ENCODE results near the gene TMCO6.
A peak's percentile ranks its signal among the peaks of the same experiment; 100 is the strongest.
"Not testable (repeated sequence)": the region's sequence is repeated elsewhere in the genome, so short reads cannot be mapped to it uniquely, and the experiment has no call there.

Gene TMCO6

GRCh38 chr5:140635291-140636257, 3.7 kb upstream of the TMCO6 start:
- no peaks in the 10 kb centered on the region for H3K9me3 Mint-ChIP-seq (ENCODE audit: low read depth)
- H3K27ac Mint-ChIP-seq, result no peak overlapping the region
- no peaks in the 10 kb centered on the region for H3K27me3 Mint-ChIP-seq
- H3K4me1 Mint-ChIP-seq (ENCODE audit: low read depth), result peaks cover 42% of the 10 kb centered on the region
- no peaks in the 10 kb centered on the region for H3K36me3 Mint-ChIP-seq
- H3K4me3 Mint-ChIP-seq, result no peak overlapping the region

- no peak overlapping the region for H3K27ac Mint-ChIP-seq
- H3K4me3 Mint-ChIP-seq, result peak overlapping the region; percentile 69
- H3K36me3 Mint-ChIP-seq, result no peaks in the 10 kb centered on the region
- no peaks in the 10 kb centered on the region for H3K27me3 Mint-ChIP-seq
- no peaks in the 10 kb centered on the region for H3K9me3 Mint-ChIP-seq (ENCODE audit: low read depth)
- peaks cover 51% of the 10 kb centered on the region for H3K4me1 Mint-ChIP-seq (ENCODE audit: low read depth)
Measured at GRCh38 chr5:140637371-140638100, 1.7 kb upstream of the TMCO6 start.

GRCh38 chr5:140638898-140639147, 428 bp upstream of the TMCO6 start:
- H3K27ac Mint-ChIP-seq, result peak overlapping the region; percentile 91
- H3K9me3 Mint-ChIP-seq (ENCODE audit: low read depth); H3K36me3 Mint-ChIP-seq; H3K27me3 Mint-ChIP-seq: not testable (repeated sequence)
- H3K4me1 Mint-ChIP-seq (ENCODE audit: low read depth), result peaks cover 44% of the 10 kb centered on the region
- peak overlapping the region; percentile 96 for H3K4me3 Mint-ChIP-seq

GRCh38 chr5:140641716-140642115, 2.5 kb downstream of the TMCO6 start:
- Mint-ChIP-seq H3K4me1 (ENCODE audit: low read depth) (peaks cover 48% of the 10 kb centered on the region), H3K9me3 (ENCODE audit: low read depth) (no peaks in the 10 kb centered on the region), H3K27ac (peak overlapping the region; percentile 34), H3K4me3 (no peak overlapping the region), H3K36me3 (no peaks in the 10 kb centered on the region), H3K27me3 (no peaks in the 10 kb centered on the region)

GRCh38 chr5:140642718-140643117, 3.5 kb downstream of the TMCO6 start:
- Mint-ChIP-seq H3K4me3 (no peak overlapping the region), H3K4me1 (ENCODE audit: low read depth) (peaks cover 54% of the 10 kb centered on the region), H3K9me3 (ENCODE audit: low read depth) (no peaks in the 10 kb centered on the region), H3K36me3 (no peaks in the 10 kb centered on the region), H3K27me3 (no peaks in the 10 kb centered on the region), H3K27ac (peak overlapping the region; percentile 16)

- Mint-ChIP-seq H3K4me1 (ENCODE audit: low read depth) (peaks cover 49% of the 10 kb centered on the region), H3K27me3 (no peaks in the 10 kb centered on the region), H3K9me3 (ENCODE audit: low read depth) (no peaks in the 10 kb centered on the region), H3K27ac (peak overlapping the region; percentile 98), H3K36me3 (peaks cover 10% of the 10 kb centered on the region), H3K4me3 (peak overlapping the region; percentile 100)
Measured at GRCh38 chr5:140647042-140647419, 7.8 kb downstream of the TMCO6 start.

GRCh38 chr5:140658870-140659269, 19.6 kb downstream of the TMCO6 start:
- Mint-ChIP-seq H3K9me3 (ENCODE audit: low read depth) (no peaks in the 10 kb centered on the region), H3K27ac (no peak overlapping the region), H3K36me3 (peaks cover 11% of the 10 kb centered on the region), H3K4me3 (no peak overlapping the region), H3K27me3 (no peaks in the 10 kb centered on the region), H3K4me1 (ENCODE audit: low read depth) (peaks cover 8% of the 10 kb centered on the region)

GRCh38 chr5:140660371-140660770, 21.1 kb downstream of the TMCO6 start:
- H3K27ac Mint-ChIP-seq; H3K9me3 Mint-ChIP-seq (ENCODE audit: low read depth): not testable (repeated sequence)

GRCh38 chr5:140664030-140664358, 24.7 kb downstream of the TMCO6 start:
- peak overlapping the region; percentile 95 for H3K27ac Mint-ChIP-seq
- no peaks in the 10 kb centered on the region for H3K27me3 Mint-ChIP-seq
- no peaks in the 10 kb centered on the region for H3K9me3 Mint-ChIP-seq (ENCODE audit: low read depth)
- H3K4me3 Mint-ChIP-seq, result peak overlapping the region; percentile 98
- H3K36me3 Mint-ChIP-seq, result peaks cover 15% of the 10 kb centered on the region
- peaks cover 37% of the 10 kb centered on the region for H3K4me1 Mint-ChIP-seq (ENCODE audit: low read depth)

More at GRCh38 chr5:140660371-140660770, 21.1 kb downstream of the TMCO6 start:
- Mint-ChIP-seq H3K36me3 (peaks cover 11% of the 10 kb centered on the region), H3K4me1 (ENCODE audit: low read depth) (peaks cover 14% of the 10 kb centered on the region)
- H3K4me3 Mint-ChIP-seq, H3K27me3 Mint-ChIP-seq: not testable (repeated sequence)

- H3K27ac Mint-ChIP-seq, result peak within 1 kb of the TSS; percentile 95
- H3K4me1 Mint-ChIP-seq (ENCODE audit: low read depth), result peaks cover 37% of the 10 kb centered on the region
- no peaks in the 10 kb centered on the region for H3K27me3 Mint-ChIP-seq
- peaks cover 15% of the 10 kb centered on the region for H3K36me3 Mint-ChIP-seq
- peak within 1 kb of the TSS; percentile 98 for H3K4me3 Mint-ChIP-seq
- H3K9me3 Mint-ChIP-seq (ENCODE audit: low read depth), result no peaks in the 10 kb centered on the region
Measured at GRCh38 chr5:140664359-140665119, 25.3 kb downstream of the TMCO6 start, which contains the start of gene WDR55. TSS of gene WDR55 (plus strand) at chr5:140664904. CDS start at chr5:140664913, 9 bp downstream.

GRCh38 chr5:140671035-140671434, 31.8 kb downstream of the TMCO6 start:
- H3K27me3 Mint-ChIP-seq; H3K4me3 Mint-ChIP-seq; H3K27ac Mint-ChIP-seq; H3K9me3 Mint-ChIP-seq (ENCODE audit: low read depth): not testable (repeated sequence)
- Mint-ChIP-seq H3K4me1 (ENCODE audit: low read depth) (peaks cover 25% of the 10 kb centered on the region), H3K36me3 (peaks cover 17% of the 10 kb centered on the region)

GRCh38 chr5:140671472-140672125, 32.3 kb downstream of the TMCO6 start:
- Mint-ChIP-seq H3K4me3 (no peak overlapping the region), H3K9me3 (ENCODE audit: low read depth) (no peaks in the 10 kb centered on the region), H3K27me3 (no peaks in the 10 kb centered on the region), H3K36me3 (peaks cover 14% of the 10 kb centered on the region), H3K27ac (no peak overlapping the region), H3K4me1 (ENCODE audit: low read depth) (peaks cover 21% of the 10 kb centered on the region)

- H3K4me3 Mint-ChIP-seq, result no peak overlapping the region
- H3K4me1 Mint-ChIP-seq (ENCODE audit: low read depth), result peaks cover 11% of the 10 kb centered on the region
- H3K36me3 Mint-ChIP-seq, result peaks cover 9% of the 10 kb centered on the region
- H3K9me3 Mint-ChIP-seq (ENCODE audit: low read depth), result no peaks in the 10 kb centered on the region
- no peak overlapping the region for H3K27ac Mint-ChIP-seq
- H3K27me3 Mint-ChIP-seq, result no peaks in the 10 kb centered on the region
Measured at GRCh38 chr5:140672455-140673186, 33.4 kb downstream of the TMCO6 start.
